Stimulated activated CD8-positive, alpha-beta memory T cell treated with anti-CD3 and anti-CD28 coated beads, Interleukin-4, amount 100 ng/mL, for 48 hours (primary cell): ENCODE results near the gene SRCIN1.

Source experiments
- DNase-seq: peaks from one replicate; pipeline ENCODE4 v3.0.0-alpha.2; 2020

SRCIN1 gene

GRCh38 chr17:38561416-38562214, 44.1 kb downstream of the SRCIN1 start:
- DNase-seq, result no peak

DNA sequence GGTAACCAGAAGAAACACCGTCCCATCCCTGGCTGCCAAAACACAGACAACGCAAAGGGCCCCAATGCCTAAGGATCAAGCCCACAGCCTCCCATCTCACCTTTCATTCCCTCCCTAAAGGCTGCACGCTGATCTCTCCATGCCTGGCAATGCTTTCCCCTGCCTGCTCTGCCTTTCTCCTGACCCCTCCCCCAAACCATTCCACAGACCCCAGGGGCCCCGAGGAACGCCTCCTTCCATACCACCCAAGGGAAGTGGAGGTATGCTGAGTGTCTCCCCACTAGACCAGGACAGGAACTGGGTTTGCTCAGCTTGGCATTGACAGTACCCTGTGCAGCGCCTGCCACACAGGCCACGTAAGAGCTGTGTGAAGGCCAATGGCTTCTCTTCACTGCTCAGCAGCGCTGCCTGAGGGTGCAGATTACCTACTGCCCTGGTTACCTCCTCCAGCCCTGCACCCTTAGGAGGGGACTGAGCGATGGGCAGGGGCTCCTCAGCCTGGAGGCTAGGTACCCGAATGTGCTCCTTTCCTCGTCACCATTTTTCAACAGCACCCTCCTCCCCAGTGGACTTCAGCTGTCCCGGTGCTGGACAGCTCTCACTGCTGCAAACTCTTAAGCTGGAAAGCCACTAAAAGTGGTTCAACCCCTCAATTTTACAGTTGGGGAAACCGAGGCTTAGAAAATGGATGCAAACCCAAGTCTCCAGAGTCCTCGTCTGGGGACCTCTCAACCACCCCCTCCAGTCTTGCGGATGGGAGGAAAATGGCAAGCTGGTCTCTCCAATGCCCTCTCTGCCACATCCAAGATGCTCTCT, 45.0 kb downstream of the SRCIN1 start:
- DNase-seq, result no peak

DNA sequence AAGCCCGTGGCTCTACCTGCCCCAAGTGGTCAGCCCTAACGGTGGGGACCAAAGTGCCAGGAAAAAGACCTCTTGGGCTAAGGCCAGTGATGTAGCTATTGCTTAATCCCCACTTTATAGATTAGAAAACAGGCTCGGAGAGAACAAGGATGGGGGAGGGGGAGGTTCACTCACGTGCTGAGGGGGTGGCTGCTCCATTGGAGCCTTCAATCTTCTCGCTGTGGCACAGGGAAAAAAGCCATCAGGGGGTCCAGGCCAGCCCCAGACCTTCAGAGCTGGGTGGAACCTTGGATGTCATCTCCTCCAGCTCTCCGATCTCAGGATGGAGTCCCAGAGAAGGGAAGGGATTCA, 45.9 kb downstream of the SRCIN1 start:
- no peak for DNase-seq

DNA sequence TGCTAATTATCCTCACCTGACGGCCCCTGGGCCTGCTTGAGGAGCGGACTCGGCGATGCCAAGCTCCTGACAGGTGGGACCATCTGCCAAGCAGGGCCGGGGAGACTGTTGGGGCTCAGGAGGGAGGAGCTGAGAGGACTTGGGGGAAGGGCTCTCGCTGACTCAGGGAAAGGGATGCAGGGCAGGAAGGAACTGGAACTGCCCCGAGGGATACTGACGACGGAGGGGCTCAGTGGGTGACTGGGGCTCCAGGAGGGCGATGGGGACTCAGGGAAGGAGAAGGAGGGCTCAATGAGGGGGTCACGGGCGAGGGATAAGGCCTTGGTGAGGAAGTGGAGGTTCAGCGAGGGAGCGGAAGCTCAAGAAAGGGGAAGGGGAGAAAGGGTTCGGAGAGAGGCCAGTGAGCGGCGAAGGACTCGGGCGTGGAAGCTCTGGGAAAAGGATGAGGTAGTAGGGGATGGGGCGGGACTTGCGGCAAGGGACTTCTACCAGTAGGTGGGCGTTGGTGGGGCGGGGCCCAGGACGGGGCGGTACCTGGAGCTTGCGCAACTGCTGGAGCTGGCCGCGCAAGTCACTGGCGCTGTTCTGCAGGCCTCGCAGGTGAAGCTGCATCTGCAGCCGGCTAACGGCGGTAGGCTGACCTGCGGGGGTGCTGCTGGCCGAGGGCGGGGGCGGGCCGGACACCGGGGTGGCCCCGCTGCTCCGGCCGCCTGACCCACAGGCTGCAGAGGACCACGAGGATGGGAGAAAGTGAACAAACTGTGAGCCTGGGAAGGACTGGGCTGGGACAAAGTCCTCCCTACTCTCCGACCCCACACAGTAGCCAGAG, 46.5 kb downstream of the SRCIN1 start:
- DNase-seq, result peak; percentile 94

DNA sequence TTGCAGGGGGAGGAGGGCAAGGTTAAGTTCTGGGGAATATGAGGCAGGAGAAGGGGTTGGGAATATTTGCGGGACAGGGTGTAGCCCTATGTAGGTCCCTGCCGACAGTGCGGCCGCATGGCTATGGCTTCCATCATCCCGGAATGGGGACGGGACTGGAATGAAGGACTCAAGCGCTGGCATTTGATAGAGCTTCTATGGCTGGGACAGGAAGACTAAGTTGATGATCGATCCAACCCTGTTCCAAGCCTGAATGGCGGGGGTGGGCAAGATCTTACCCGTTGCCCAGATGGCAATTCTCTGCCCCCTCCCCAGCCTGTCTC, 47.1 kb downstream of the SRCIN1 start:
- no peak for DNase-seq

GRCh38 chr17:38557836-38558727, 47.7 kb downstream of the SRCIN1 start:
- peak; percentile 92 for DNase-seq

DNA sequence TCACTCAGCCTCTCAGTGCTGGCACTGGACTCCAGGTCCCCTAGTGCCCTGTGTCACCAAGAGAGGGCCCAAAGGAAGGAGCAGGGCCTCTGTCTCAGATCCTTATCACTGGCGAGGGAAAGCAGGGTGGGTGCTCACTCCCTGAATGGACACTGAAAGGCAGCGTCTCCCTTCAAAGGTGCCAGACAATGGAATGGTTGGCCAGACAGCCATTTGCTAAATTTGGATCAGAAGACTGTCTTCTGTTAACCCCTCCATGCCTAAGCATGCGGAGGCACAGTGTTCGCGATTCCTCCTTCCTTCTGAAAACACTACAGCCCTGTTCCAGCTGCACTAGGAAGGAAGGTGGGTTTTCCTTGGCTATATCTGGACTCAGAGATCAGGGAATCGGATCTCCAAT, 48.4 kb downstream of the SRCIN1 start:
- no peak for DNase-seq

DNA sequence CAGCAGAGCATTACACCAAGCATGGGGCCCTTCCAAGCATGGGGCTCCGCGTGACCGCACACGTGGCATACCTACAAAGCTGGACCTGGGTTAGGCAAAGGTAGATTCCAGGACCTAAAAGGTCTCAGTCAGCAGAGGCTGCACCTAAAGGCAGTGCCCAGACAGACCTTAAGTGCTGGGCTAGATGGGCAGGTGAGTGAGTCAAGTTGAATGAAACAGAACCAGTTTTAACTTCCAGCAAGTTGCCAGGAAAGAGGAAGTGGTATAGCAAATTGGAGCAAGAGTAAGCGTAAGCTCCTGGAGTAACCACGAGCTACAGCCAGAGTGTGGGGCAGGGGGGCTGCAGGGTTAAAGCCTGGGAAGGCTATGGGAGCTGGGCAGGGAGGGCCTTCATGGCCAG, 49.5 kb downstream of the SRCIN1 start:
- no peak for DNase-seq

DNA sequence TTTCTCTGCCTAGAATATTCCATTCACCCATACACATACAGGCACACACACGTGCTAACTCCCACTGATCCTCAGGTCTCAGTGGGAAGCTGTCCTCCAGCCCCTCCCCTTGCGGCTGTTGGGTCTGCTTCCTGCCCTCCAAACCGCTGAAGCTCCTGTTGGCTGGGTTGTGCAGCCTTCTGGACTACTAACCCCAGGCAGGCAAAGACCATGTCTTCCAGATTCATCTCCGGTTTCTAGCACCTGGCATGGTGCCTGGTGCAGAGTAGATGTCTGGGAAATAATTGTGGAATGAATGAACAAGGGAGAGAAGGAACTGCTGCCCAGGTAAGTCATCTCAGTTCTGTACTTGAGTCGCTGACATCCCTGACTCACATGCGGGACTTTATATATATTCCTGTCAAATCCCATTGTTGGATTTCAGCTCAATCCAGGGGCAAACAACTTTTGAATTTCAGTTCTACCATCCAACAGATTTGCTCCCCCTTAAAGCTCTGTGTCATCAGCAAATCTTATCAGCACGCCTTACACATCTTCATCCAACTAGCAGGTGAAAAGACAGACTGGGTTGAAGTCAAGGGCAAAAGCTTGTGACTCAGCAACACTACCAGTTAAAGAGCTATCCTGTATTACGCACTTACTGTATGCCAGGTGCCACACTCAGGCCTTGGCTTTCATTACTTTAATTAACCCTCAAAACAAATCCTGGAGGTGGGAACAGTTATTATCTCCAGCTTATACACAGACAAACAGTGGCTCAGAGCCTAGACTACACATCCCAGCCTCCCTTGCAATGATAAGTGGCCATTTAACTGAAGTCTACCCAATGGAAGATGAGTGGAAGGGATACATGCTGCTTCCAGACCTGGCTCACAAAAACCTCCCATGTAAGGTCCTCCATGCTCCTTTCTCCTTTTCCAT, 51.1 kb downstream of the SRCIN1 start:
- no peak for DNase-seq

DNA sequence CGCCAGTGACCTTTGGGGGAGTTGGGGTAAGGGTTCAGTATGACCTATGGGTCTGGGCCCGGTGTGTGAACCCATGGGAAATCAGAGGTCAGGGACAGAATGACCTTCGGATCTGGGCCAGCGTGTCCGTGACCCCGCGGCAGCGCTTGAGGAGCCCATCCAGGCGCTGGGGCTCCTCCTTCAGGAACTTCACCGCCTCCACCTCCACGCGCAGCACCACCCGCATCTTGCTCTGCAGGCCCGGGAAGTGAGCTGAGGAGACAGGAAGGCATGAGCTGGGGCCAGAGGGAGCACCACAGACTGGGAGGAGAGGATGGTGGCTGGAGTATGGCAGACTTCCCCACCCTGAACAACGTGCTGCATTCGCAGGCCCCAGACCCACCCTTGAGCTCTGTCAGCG, 53.4 kb downstream of the SRCIN1 start:
- DNase-seq, result no peak

GRCh38 chr17:38551121-38551520, 54.6 kb downstream of the SRCIN1 start:
- no peak for DNase-seq

DNA sequence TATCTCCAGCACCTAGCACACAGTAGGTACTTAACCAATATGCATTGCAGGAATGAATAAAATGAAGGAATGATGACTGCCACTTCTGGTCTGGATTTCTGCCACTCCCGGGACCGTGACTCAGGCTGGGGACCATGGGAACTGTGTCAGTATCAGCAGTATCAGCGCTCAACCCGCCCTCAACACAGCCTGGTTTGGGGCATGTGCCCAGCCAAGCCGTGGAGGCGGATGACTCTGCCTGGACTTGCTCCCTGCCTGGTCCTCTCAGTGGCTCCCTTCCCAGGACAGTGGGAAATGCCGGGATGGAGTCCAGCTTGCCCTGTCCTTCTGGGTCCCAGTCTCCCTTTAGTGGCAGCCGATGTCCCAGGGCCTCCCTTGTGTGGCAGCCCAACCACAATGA, 55.1 kb downstream of the SRCIN1 start:
- no peak for DNase-seq

DNA sequence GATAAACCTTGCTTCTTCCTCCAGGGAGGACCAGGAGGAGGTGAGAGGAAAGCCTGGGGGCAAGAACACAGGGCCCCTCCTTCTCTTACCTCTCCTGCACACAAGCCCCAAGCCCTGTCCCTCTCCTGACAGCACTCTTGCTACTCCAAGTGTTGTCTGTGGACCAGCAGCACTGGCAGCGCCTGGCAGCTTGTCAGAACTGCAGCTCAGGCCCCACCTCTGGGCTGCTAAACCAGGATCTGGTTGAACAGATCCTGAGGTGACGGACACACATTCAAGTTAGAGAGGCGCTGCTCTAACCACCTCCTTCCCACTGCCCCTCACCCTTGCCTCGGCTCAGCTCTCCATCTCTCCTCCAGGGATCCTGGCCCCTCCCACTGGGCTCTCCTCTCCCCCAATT, 56.5 kb downstream of the SRCIN1 start:
- no peak for DNase-seq

GRCh38 chr17:38547444-38547843, 58.3 kb downstream of the SRCIN1 start:
- DNase-seq, result no peak

- no peak for DNase-seq
Observed at GRCh38 chr17:38546396-38546795, 59.4 kb downstream of the SRCIN1 start.

GRCh38 chr17:38545531-38546225, 60.1 kb downstream of the SRCIN1 start:
- DNase-seq, result no peak

DNA sequence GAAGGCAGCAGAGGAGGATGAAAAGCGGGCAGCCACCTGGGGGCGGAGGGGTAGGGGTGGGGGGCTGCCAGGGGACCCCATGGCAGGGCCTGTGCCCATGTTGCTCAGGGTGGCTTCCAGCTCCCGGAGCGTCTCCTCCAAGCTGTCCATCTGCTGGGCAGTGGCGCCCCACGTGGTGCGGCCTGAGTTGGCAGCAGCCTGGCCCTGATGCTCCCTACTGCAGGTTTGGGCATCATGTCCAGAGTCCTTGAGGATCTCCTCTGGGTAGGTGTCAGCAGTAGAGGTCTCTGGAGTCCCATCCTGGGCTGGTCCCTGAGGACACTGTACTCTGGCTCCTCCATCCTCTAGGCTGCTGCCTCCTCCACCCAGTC, 60.9 kb downstream of the SRCIN1 start:
- DNase-seq, result no peak

DNA sequence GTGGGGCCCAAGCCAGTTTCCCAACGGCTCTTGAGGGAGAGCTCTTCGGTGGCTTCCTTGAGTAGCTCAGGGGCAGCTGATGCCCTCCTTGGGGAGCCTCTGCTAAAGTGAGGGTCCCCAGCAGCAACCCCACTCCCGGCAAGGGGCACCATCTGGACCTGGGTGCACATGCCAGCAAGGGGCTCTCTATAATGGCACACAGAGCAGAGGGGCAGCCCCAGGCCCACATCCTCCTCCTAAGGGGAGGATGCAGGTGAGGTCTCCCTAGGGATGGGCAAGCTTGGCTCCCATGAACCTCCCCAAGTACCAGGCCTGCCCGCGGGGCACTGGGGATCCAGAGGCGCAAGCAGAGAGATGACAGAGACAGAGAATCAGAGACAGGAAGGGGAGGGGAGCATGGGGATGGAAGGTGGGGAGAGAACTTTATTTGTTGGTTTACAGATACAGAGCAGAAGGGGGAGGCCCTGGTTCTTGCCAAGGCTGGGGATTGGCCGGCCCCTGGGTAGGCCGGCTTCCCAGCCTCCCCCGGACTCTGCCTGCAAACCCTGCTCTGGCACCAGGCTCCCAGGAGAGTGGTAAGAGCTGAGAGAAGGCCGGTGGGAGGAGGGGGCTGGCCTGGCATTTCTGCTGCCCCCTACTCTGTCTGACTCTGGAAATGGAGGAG, 61.4 kb downstream of the SRCIN1 start:
- no peak for DNase-seq

DNA sequence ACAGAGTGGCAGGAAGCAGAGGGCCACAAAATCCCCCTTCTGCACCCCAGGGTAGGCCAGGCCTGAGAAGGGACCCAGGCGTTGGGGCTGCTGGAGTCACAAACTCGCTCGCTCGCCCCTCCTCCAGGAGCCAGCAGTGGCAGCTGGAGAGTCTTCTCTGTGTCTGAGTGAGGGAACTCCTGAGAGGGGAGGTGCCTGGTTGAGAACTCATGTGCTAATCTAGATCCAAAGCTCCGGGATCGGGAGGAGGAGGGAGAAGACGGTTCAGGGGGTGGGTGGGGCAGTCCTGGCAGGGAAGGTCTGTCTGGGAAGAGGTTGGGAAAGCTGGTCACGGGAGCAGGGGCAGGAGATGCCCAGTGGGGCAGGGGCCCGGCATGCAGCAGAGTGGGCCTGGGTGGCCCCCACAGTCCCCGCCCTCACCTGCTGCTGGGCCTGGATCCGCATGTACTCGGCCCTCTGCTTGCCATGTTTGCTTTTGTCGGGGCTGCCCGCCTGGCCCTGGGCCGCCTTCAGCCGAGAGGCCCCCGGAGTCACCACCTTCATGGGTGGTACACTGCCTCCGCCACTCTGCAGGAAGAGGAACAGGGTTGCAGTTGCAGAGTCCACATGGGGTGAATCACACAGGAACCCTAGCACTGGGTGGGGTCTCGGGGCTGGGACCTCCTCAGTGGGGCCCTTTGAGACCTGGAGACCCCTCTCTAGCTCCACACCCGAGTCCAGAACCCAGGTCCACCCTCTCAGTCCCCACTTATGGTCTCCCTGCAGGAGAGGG, 62.2 kb downstream of the SRCIN1 start:
- no peak for DNase-seq

GRCh38 chr17:38542286-38542685, 63.5 kb downstream of the SRCIN1 start:
- no peak for DNase-seq
